ENCODE data around the gene MPO. TPM values are rescaled to one million over a fixed set of nuclear protein-coding genes. Genes with fewer than 3 reads are reported as not detected.

Gene MPO
- polyA plus RNA-seq, 6 donors from 2014 or later = 0.12 to 0.29 TPM; not detected in 4

- ATAC-seq (ENCODE audit: low read depth in 2 of 2) (no peak), DNase-seq (no peak)
- H3K4me3 Mint-ChIP-seq = no peak overlapping the region
- H3K4me1 Mint-ChIP-seq = peaks cover 17 to 25% (median 18%) of the 10 kb centered on the region in 3 donors
- H3K36me3 Mint-ChIP-seq = no peaks in the 10 kb centered on the region
- H3K9me3 Mint-ChIP-seq = no peaks in the 10 kb centered on the region
- H3K27ac Mint-ChIP-seq = no peak overlapping the region
- peaks cover 19 to 33% (median 22%) of the 10 kb centered on the region in 3 donors for H3K27me3 Mint-ChIP-seq
Measured at GRCh38 chr17:58229881-58230280, 50.9 kb downstream of the MPO start.

GRCh38 chr17:58229384-58229783 is 51.4 kb downstream of the MPO start:
- peaks cover 17 to 25% (median 18%) of the 10 kb centered on the region in 3 donors for H3K4me1 Mint-ChIP-seq
- H3K27ac Mint-ChIP-seq = no peak overlapping the region
- H3K9me3 Mint-ChIP-seq = no peaks in the 10 kb centered on the region
- peaks cover 19 to 37% (median 22%) of the 10 kb centered on the region in 3 donors for H3K27me3 Mint-ChIP-seq
- H3K36me3 Mint-ChIP-seq = no peaks in the 10 kb centered on the region
- no peak for DNase-seq
- no peak for ATAC-seq (ENCODE audit: low read depth in 2 of 2)
- H3K4me3 Mint-ChIP-seq = no peak overlapping the region

GRCh38 chr17:58228679-58229078 is 52.1 kb downstream of the MPO start:
- Mint-ChIP-seq H3K27me3 (peaks cover 19 to 40% (median 21%) of the 10 kb centered on the region in 3 donors), H3K4me1 (peaks cover 15 to 19% (median 16%) of the 10 kb centered on the region in 3 donors), H3K27ac (no peak overlapping the region), H3K36me3 (no peaks in the 10 kb centered on the region), H3K9me3 (no peaks in the 10 kb centered on the region), H3K4me3 (no peak overlapping the region)
- DNase-seq (no peak), ATAC-seq (ENCODE audit: low read depth in 2 of 2) (no peak)

- no peak for DNase-seq
- peaks cover 18 to 40% (median 19%) of the 10 kb centered on the region in 3 donors for H3K27me3 Mint-ChIP-seq
- H3K4me3 Mint-ChIP-seq = no peak overlapping the region
- no peak for ATAC-seq (ENCODE audit: low read depth in 2 of 2)
- no peaks in the 10 kb centered on the region for H3K36me3 Mint-ChIP-seq
- H3K27ac Mint-ChIP-seq = no peak overlapping the region
- H3K4me1 Mint-ChIP-seq = peaks cover 8 to 11% (median 9%) of the 10 kb centered on the region in 3 donors
- no peaks in the 10 kb centered on the region for H3K9me3 Mint-ChIP-seq
Measured at GRCh38 chr17:58227733-58228132, 53.0 kb downstream of the MPO start.

- Mint-ChIP-seq H3K27me3 (peaks cover 18 to 39% (median 19%) of the 10 kb centered on the region in 3 donors), H3K4me3 (no peak overlapping the region), H3K36me3 (no peaks in the 10 kb centered on the region), H3K4me1 (peaks cover 4 to 9% (median 7%) of the 10 kb centered on the region in 3 donors), H3K27ac (no peak overlapping the region), H3K9me3 (no peaks in the 10 kb centered on the region)
- DNase-seq = no peak
- ATAC-seq (ENCODE audit: low read depth in 2 of 2) = no peak
Measured at GRCh38 chr17:58224315-58224714, 56.4 kb downstream of the MPO start.

Other genes with a start within 250 kb of the MPO start
- gene DYNLL2, start 197.5 kb downstream of the MPO start, polyA plus RNA-seq (ENCODE audit: low read depth in 6 of 6) = 1 to 10 TPM in 1 of 6 donors, under 1 TPM in 5; 0.26 to 1.2 (median 0.82) TPM
- under 1 TPM in 1 of 6 donors, not detected in 5; 0.07 TPM for gene OR4D1, start 132.6 kb downstream of the MPO start, polyA plus RNA-seq (ENCODE audit: low read depth in 6 of 6)
- gene OR4D2, start 114.0 kb downstream of the MPO start, polyA plus RNA-seq (ENCODE audit: low read depth in 6 of 6) = not detected
- not detected for gene EPX, start 88.2 kb downstream of the MPO start, polyA plus RNA-seq (ENCODE audit: low read depth in 6 of 6)
- gene MKS1, start 61.7 kb downstream of the MPO start, polyA plus RNA-seq (ENCODE audit: low read depth in 6 of 6) = 1 to 10 TPM; 2.1 to 7.0 (median 3.7) TPM
- gene LPO, start 42.4 kb downstream of the MPO start, polyA plus RNA-seq (ENCODE audit: low read depth in 6 of 6) = not detected
- under 1 TPM in 4 of 6 donors, not detected in 2; 0.03 to 0.58 (median 0.38) TPM for gene TSPOAP1, start 47.9 kb upstream of the MPO start, polyA plus RNA-seq (ENCODE audit: low read depth in 6 of 6)
- 100 to 1,000 TPM in 4 of 6 donors, 10 to 100 TPM in 2; 77.4 to 128 (median 110) TPM for gene SUPT4H1, start 71.3 kb upstream of the MPO start, polyA plus RNA-seq (ENCODE audit: low read depth in 6 of 6)
- gene RNF43, start 136.6 kb upstream of the MPO start, polyA plus RNA-seq (ENCODE audit: low read depth in 6 of 6) = 1 to 10 TPM in 1 of 6 donors, under 1 TPM in 5; 0.28 to 1.2 (median 0.56) TPM
- 1 to 10 TPM; 1.3 to 4.6 (median 3.1) TPM for gene HSF5, start 207.5 kb upstream of the MPO start, polyA plus RNA-seq (ENCODE audit: low read depth in 6 of 6)
- gene MTMR4, start 233.7 kb upstream of the MPO start, polyA plus RNA-seq (ENCODE audit: low read depth in 6 of 6) = 10 to 100 TPM; 12.9 to 35.7 (median 30.4) TPM

All from naive B cell (primary cell).